Urothelium cell line (cell line): ENCODE data around the gene APMAP.

Experiments used
- DNase-seq: peaks from one replicate; pipeline ENCODE4 v3.0.0; 2011; ENCODE audit warnings: low spot score, mixed read lengths
- FAIRE-seq: peaks from 2 replicates; lab custom pipeline; 2011; peaks lifted over from hg19 to GRCh38; lab: Jason Lieb, UNC

Gene APMAP

GRCh38 chr20:24992487-24993205, at the start of gene APMAP:
Gene APMAP, minus strand, starts transcription at chr20:24992751. Its CDS starts 63 bp downstream, at chr20:24992688.
- peak; percentile 83 for FAIRE-seq
- DNase-seq: peak; percentile 98

- FAIRE-seq: no peak
Measured at GRCh38 chr20:25041813-25042530, 49.4 kb upstream of the APMAP start.

GRCh38 chr20:25040438-25040831, 47.9 kb upstream of the APMAP start:
- FAIRE-seq (no peak), DNase-seq (no peak)

More at GRCh38 chr20:25041813-25042530, 49.4 kb upstream of the APMAP start:
- no peak for DNase-seq

GRCh38 chr20:25039697-25040437, 47.3 kb upstream of the APMAP start:
- no peak for FAIRE-seq
- peak; percentile 58 for DNase-seq

- no peak for FAIRE-seq
- DNase-seq: no peak
Measured at GRCh38 chr20:25038591-25039015, 46.1 kb upstream of the APMAP start.

GRCh38 chr20:25038103-25038410, 45.5 kb upstream of the APMAP start:
- DNase-seq (no peak), FAIRE-seq (no peak)

- DNase-seq: no peak
- FAIRE-seq: no peak
Measured at GRCh38 chr20:25037288-25038102, 44.9 kb upstream of the APMAP start.

- DNase-seq (no peak), FAIRE-seq (no peak)
Measured at GRCh38 chr20:25036331-25036936, 43.9 kb upstream of the APMAP start.

GRCh38 chr20:25035921-25036320, 43.4 kb upstream of the APMAP start:
- FAIRE-seq: no peak
- DNase-seq: no peak

GRCh38 chr20:25033924-25034300, 41.4 kb upstream of the APMAP start:
- FAIRE-seq (no peak), DNase-seq (no peak)

GRCh38 chr20:25033265-25033923, 40.8 kb upstream of the APMAP start:
- no peak for DNase-seq
- FAIRE-seq: no peak

- no peak for FAIRE-seq
- DNase-seq: peak; percentile 57
Measured at GRCh38 chr20:25032478-25033264, 40.1 kb upstream of the APMAP start.

- FAIRE-seq: no peak
- DNase-seq: no peak
Measured at GRCh38 chr20:25032065-25032477, 39.5 kb upstream of the APMAP start.

- FAIRE-seq (no peak), DNase-seq (no peak)
Measured at GRCh38 chr20:25031241-25031640, 38.7 kb upstream of the APMAP start.

GRCh38 chr20:25030649-25031207, 38.2 kb upstream of the APMAP start:
- DNase-seq: no peak
- FAIRE-seq: no peak

GRCh38 chr20:25030007-25030648, 37.6 kb upstream of the APMAP start:
- FAIRE-seq (no peak), DNase-seq (no peak)

- no peak for FAIRE-seq
- no peak for DNase-seq
Measured at GRCh38 chr20:25025986-25026605, 33.5 kb upstream of the APMAP start.
